ENCODE measurements around the gene STAU1.

DNA sequence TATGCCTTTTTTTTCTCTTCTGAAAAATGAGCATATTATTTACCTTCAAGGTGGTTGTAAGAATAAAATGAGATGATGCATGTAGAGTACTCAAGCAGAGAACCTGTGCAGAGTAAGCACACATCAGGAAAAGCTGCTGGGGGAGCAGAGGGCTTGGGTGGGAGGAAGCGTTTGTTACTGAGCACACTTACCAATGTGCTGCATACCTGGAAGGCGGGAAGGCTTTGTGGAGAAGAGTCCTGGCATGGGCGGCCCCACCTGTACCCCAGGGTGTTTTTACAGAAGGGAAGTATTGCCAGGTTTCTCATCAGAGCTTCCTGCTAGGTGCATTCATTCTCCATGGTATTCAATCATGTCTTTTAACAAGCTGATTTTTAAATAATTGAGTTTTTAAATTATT lies 89.1 kb downstream of the STAU1 start:
- TF ChIP-seq CTCF (IDR thresholded peaks at IDR 0.05) (no peak), POLR2A (IDR thresholded peaks at IDR 0.05) (no peak)
